Mucosa of stomach (tissue), 1 donor: ENCODE results near the gene GLDN.
"Not testable (repeated sequence)": the region's sequence is repeated elsewhere in the genome, so short reads cannot be mapped to it uniquely, and the experiment has no call there.

Experiments used
- H3K27me3 ChIP-seq: one replicate; pipeline ENCODE4 v1.7.0; 2013; ENCODE audit warnings: mild to moderate bottlenecking, low read length; ENCODE audit not compliant: control insufficient read depth, insufficient read depth
- H3K36me3 ChIP-seq: one replicate; pipeline ENCODE4 v1.7.0; 2013; ENCODE audit warnings: low read length; ENCODE audit not compliant: control insufficient read depth, insufficient read depth
- H3K4me1 ChIP-seq: one replicate; pipeline ENCODE4 v1.7.0; 2013; ENCODE audit warnings: mild to moderate bottlenecking, low read length; ENCODE audit not compliant: control insufficient read depth, insufficient read depth
- H3K4me3 ChIP-seq: one replicate; pipeline ENCODE4 v1.7.0; 2013; ENCODE audit warnings: low read length
- H3K9ac ChIP-seq: one replicate; pipeline ENCODE4 v1.7.0; 2013; ENCODE audit warnings: mild to moderate bottlenecking, low read length, moderate library complexity
- H3K9me3 ChIP-seq: one replicate; pipeline ENCODE4 v1.7.0; 2013; ENCODE audit warnings: mild to moderate bottlenecking, low read length, moderate library complexity; ENCODE audit not compliant: control insufficient read depth
- donor health status: Pancreatic carcinoma.

The GLDN gene

GRCh38 chr15:51403072-51403878 is 61.8 kb downstream of the GLDN start:
- Histone ChIP-seq H3K27me3 (no peaks in the 10 kb centered on the region), H3K4me3 (no peak overlapping the region), H3K4me1 (no peaks in the 10 kb centered on the region), H3K9me3 (no peaks in the 10 kb centered on the region), H3K9ac (no peak overlapping the region), H3K36me3 (no peaks in the 10 kb centered on the region)

GRCh38 chr15:51403946-51404695 is 62.7 kb downstream of the GLDN start:
- Histone ChIP-seq H3K4me3 (no peak overlapping the region), H3K36me3 (no peaks in the 10 kb centered on the region), H3K27me3 (no peaks in the 10 kb centered on the region), H3K4me1 (no peaks in the 10 kb centered on the region), H3K9me3 (no peaks in the 10 kb centered on the region), H3K9ac (no peak overlapping the region)

DNA sequence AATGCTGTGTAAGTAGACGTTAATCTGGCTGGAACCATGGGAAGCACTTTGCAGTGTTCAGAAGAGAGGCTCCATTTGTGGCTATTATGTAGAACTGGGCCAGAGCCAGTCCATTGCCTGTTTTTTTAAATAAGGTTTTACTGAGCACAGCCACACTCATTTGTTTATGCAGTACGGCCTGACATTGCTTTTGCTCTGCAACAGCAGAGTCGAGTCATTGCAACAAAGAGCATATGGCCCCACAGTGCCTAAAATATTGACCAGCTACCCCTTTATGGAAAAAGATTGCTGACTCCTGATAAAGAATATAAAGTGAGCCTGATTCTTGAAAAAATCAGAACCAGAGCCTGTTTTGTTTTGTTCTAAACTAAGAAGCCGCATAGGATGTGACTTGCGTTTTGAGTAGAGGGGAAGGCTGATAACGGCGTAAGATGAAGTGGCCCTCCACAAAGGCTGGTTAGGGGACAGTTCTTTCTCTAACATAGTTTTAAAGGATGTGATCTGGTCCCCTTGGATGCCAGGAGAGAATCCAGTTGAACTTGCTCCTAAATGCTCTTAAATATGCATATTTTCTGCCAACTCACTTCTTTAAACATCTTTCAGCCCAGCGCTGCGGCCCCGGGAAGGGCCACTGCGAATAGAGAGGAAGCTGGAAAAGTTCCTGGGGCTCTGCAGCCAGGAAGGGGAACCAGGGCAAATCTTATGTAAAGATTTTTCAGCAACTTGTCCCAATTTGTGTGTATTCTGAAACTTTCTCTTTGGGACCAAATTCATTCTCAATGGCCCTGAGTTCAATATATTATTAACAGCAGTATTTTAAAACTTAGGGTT is 64.5 kb downstream of the GLDN start:
- Histone ChIP-seq H3K36me3 (no peaks in the 10 kb centered on the region), H3K9me3 (no peaks in the 10 kb centered on the region), H3K9ac (no peak overlapping the region), H3K4me1 (no peaks in the 10 kb centered on the region), H3K27me3 (no peaks in the 10 kb centered on the region), H3K4me3 (no peak overlapping the region)

- Histone ChIP-seq H3K9me3 (no peaks in the 10 kb centered on the region), H3K4me3 (no peak overlapping the region), H3K9ac (no peak overlapping the region), H3K36me3 (no peaks in the 10 kb centered on the region), H3K4me1 (no peaks in the 10 kb centered on the region), H3K27me3 (no peaks in the 10 kb centered on the region)
These were observed 72.9 kb downstream of the GLDN start for GRCh38 chr15:51414256-51414860.

- Histone ChIP-seq H3K9ac (no peak overlapping the region), H3K27me3 (no peaks in the 10 kb centered on the region), H3K4me1 (no peaks in the 10 kb centered on the region), H3K9me3 (no peaks in the 10 kb centered on the region), H3K36me3 (no peaks in the 10 kb centered on the region), H3K4me3 (no peak overlapping the region)
These were observed 74.7 kb downstream of the GLDN start for GRCh38 chr15:51416129-51416528.

DNA sequence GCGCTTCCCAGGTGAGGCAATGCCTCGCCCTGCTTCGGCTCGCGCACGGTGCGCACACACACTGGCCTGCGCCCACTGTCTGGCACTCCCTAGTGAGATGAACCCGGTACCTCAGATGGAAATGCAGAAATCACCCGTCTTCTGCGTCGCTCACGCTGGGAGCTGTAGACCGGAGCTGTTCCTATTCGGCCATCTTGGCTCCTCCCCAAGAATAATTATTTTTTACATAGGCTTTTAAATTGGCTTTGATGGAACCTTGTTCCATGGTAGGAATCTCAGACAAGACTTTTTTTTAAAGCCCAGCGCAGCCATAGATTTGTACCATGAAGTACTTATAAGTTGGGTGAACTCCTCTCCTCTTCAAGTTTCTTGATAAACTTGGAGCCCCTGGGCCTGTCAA is 81.6 kb downstream of the GLDN start:
- not testable (repeated sequence) for H3K9ac ChIP-seq, H3K4me3 ChIP-seq, H3K36me3 ChIP-seq, H3K9me3 ChIP-seq, H3K4me1 ChIP-seq, H3K27me3 ChIP-seq

DNA sequence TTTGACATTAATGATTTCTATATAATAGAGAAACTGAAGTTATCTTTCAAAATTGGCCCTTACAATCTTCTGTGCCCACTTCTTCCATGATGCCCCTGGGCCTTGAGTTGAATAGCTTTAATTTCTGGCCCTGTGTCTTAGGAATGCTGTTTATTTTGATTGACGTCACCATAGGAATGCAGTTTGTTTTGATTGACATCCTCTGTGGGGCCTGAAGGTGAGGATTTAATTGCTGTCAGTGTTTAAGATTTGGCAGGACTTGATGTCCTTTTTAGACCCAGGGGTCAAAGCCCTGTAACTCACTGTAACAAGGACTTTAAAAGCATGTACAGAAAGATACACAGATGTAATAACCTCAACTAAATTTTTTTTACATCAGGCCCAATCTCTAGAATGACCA is 83.3 kb downstream of the GLDN start:
- Histone ChIP-seq H3K27me3 (no peaks in the 10 kb centered on the region), H3K4me1 (no peaks in the 10 kb centered on the region), H3K9me3 (no peaks in the 10 kb centered on the region), H3K9ac (no peak overlapping the region), H3K4me3 (no peak overlapping the region), H3K36me3 (no peaks in the 10 kb centered on the region)

GRCh38 chr15:51425517-51426040 is 84.1 kb downstream of the GLDN start:
- no peaks in the 10 kb centered on the region for H3K9me3 ChIP-seq
- no peaks in the 10 kb centered on the region for H3K27me3 ChIP-seq
- H3K4me1 ChIP-seq = no peaks in the 10 kb centered on the region
- H3K9ac ChIP-seq = no peak overlapping the region
- no peaks in the 10 kb centered on the region for H3K36me3 ChIP-seq
- H3K4me3 ChIP-seq = no peak overlapping the region

GRCh38 chr15:51438526-51438925 is 97.1 kb downstream of the GLDN start:
- Histone ChIP-seq H3K4me1 (no peaks in the 10 kb centered on the region), H3K4me3 (no peak overlapping the region), H3K27me3 (no peaks in the 10 kb centered on the region), H3K36me3 (no peaks in the 10 kb centered on the region), H3K9me3 (no peaks in the 10 kb centered on the region), H3K9ac (no peak overlapping the region)

DNA sequence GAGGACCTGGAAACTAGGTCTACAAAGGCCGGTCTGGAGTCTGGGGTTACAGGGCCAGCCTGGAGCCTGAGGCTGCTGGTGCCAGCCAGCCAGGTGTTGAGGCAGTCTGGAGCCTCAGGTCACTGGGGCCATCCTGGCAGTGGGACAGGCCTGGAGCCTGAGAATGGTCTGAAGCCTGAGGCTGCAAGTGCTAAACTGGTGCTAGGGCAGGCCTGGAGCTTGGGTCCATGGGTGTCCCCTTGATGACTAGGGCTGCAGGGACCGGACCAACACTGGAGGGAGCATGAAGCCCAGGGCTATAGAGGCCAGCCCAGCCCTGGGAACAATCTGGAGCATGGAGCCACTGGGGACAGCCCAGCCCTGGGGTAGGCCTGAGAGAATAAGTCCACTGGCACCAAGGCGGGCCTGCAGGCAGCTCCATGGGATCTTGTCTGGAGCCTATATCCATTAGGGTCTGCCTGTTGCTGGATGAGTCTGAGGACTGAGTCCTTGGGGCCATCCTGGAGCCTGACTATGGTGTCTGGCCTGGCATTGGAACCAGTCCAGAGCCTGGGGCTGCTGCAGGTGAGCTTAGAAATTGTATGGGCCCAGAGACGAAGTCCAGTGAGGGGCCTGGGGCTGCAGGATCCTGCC is 101.9 kb downstream of the GLDN start:
- no peaks in the 10 kb centered on the region for H3K36me3 ChIP-seq
- no peaks in the 10 kb centered on the region for H3K27me3 ChIP-seq
- no peaks in the 10 kb centered on the region for H3K4me1 ChIP-seq
- no peaks in the 10 kb centered on the region for H3K9me3 ChIP-seq
- no peak overlapping the region for H3K9ac ChIP-seq
- no peak overlapping the region for H3K4me3 ChIP-seq

- Histone ChIP-seq H3K4me3 (no peak overlapping the region), H3K27me3 (no peaks in the 10 kb centered on the region), H3K9ac (no peak overlapping the region), H3K36me3 (no peaks in the 10 kb centered on the region), H3K9me3 (no peaks in the 10 kb centered on the region), H3K4me1 (no peaks in the 10 kb centered on the region)
These were observed 102.7 kb downstream of the GLDN start for GRCh38 chr15:51444112-51444511.
